NCI-H2196 (cell line): Measurements from ENCODE around the gene GJA9.
"Not testable (repeated sequence)": the region's sequence is repeated elsewhere in the genome, so short reads cannot be mapped to it uniquely, and the experiment has no call there.

ENCODE experiments used
- DNase-seq: peaks from one replicate; lab custom pipeline; 2025; ENCODE audit not compliant: unreplicated experiment; lab: John Stamatoyannopoulos, UW

The GJA9 gene

GRCh38 chr1:38881487-38881886, at the start of gene GJA9:
Gene GJA9 (minus strand): TSS chr1:38881587. CDS start chr1:38876098, 5,489 bp downstream.
- DNase-seq = no peak

GRCh38 chr1:38929476-38929875, 48.1 kb upstream of the GJA9 start:
- DNase-seq = peak; percentile 40

- DNase-seq = no peak
Measured at GRCh38 chr1:38929054-38929453, 47.7 kb upstream of the GJA9 start.

GRCh38 chr1:38926091-38926490, 44.7 kb upstream of the GJA9 start:
- DNase-seq = no peak

- no peak for DNase-seq
Measured at GRCh38 chr1:38925391-38925790, 44.0 kb upstream of the GJA9 start.

- DNase-seq = no peak
Measured at GRCh38 chr1:38923607-38924006, 42.2 kb upstream of the GJA9 start.

- no peak for DNase-seq
Measured at GRCh38 chr1:38919130-38919529, 37.7 kb upstream of the GJA9 start.

- DNase-seq = no peak
Measured at GRCh38 chr1:38918568-38918967, 37.2 kb upstream of the GJA9 start.

- no peak for DNase-seq
Measured at GRCh38 chr1:38917772-38918171, 36.4 kb upstream of the GJA9 start.

GRCh38 chr1:38917337-38917736, 36.0 kb upstream of the GJA9 start:
- no peak for DNase-seq

- no peak for DNase-seq
Measured at GRCh38 chr1:38915352-38915948, 34.1 kb upstream of the GJA9 start.

GRCh38 chr1:38914908-38915307, 33.5 kb upstream of the GJA9 start:
- DNase-seq = not testable (repeated sequence)

- no peak for DNase-seq
Measured at GRCh38 chr1:38908821-38909220, 27.4 kb upstream of the GJA9 start.

GRCh38 chr1:38905985-38906384, 24.6 kb upstream of the GJA9 start:
- DNase-seq = no peak

GRCh38 chr1:38899560-38899959, 18.2 kb upstream of the GJA9 start:
- no peak for DNase-seq

GRCh38 chr1:38898653-38899230, 17.4 kb upstream of the GJA9 start:
- DNase-seq = no peak

- no peak for DNase-seq
Measured at GRCh38 chr1:38896169-38896568, 14.8 kb upstream of the GJA9 start.

GRCh38 chr1:38892976-38893375, 11.6 kb upstream of the GJA9 start:
- no peak for DNase-seq

GRCh38 chr1:38891753-38892152, 10.4 kb upstream of the GJA9 start:
- DNase-seq = no peak

GRCh38 chr1:38889589-38889988, 8.2 kb upstream of the GJA9 start:
- DNase-seq = no peak

- DNase-seq = no peak
Measured at GRCh38 chr1:38888423-38889333, 7.3 kb upstream of the GJA9 start.

- DNase-seq = no peak
Measured at GRCh38 chr1:38885092-38885491, 3.7 kb upstream of the GJA9 start.
